HepG2 (cell line): ENCODE data around the gene NT5DC1. TPM values are rescaled to one million over a fixed set of nuclear protein-coding genes. Genes with fewer than 3 reads are reported as not detected.

Experiments
- ATF5 ChIP-seq: sonication (generic); formaldehyde crosslinking; IDR thresholded peaks from 2 replicates; pipeline ENCODE4 v1.4.0; 2020; ENCODE audit warnings: mild to moderate bottlenecking, low read depth, missing genetic modification reagents
- CCDC6 ChIP-seq: sonication (generic); formaldehyde crosslinking; IDR thresholded peaks from 2 replicates; pipeline ENCODE4 v1.8.1; 2022; ENCODE audit warnings: mild to moderate bottlenecking, missing genetic modification reagents, moderate library complexity
- CENPBD1 ChIP-seq: sonication (generic); formaldehyde crosslinking; IDR thresholded peaks from 2 replicates; pipeline ENCODE4 v1.8.0; 2022; ENCODE audit warnings: missing genetic modification reagents, low read depth, mild to moderate bottlenecking, borderline replicate concordance
- CREBL2 ChIP-seq: sonication (generic); formaldehyde crosslinking; IDR thresholded peaks from 2 replicates; pipeline ENCODE4 v1.8.1; 2023; ENCODE audit warnings: missing genetic modification reagents, mild to moderate bottlenecking, borderline replicate concordance
- HMG20B ChIP-seq: conservative IDR thresholded peaks from 2 replicates; pipeline ENCODE4 v1.6.1; 2016; ENCODE audit warnings: missing genetic modification reagents, missing compliant biosample characterization
- HMGA1 ChIP-seq: sonication (generic); formaldehyde crosslinking; conservative IDR thresholded peaks from 2 replicates; pipeline ENCODE4 v1.4.0; 2020; ENCODE audit warnings: missing genetic modification reagents
- HMGXB4 ChIP-seq, 2 experiments: sonication (generic) in 1 of 2; formaldehyde crosslinking in 1 of 2; IDR thresholded peaks; 2 replicates each; pipeline versions ENCODE4 v1.4.0 to v1.6.1; 2018 to 2020; ENCODE audit warnings: missing genetic modification reagents in 2 of 2, borderline replicate concordance in 1 of 2, low read depth in 1 of 2, mild to moderate bottlenecking in 1 of 2, missing biosample characterization in 1 of 2
- HNF4G ChIP-seq, 2 experiments: sonication (generic) in 1 of 2; formaldehyde crosslinking in 1 of 2; IDR thresholded peaks; 2 replicates each; pipeline versions ENCODE4 v1.4.0 to v1.6.1; 2011 to 2020; ENCODE audit warnings: borderline replicate concordance in 2 of 2, low read depth in 2 of 2, mild to moderate bottlenecking in 2 of 2, low read length in 1 of 2, missing genetic modification reagents in 1 of 2, moderate library complexity in 1 of 2
- MAFF ChIP-seq: IDR thresholded peaks from 2 replicates; pipeline ENCODE4 v1.6.1; 2011; ENCODE audit warnings: low read depth, low read length, improper control_type of control experiment
- NFAT5 ChIP-seq: sonication (generic); formaldehyde crosslinking; IDR thresholded peaks from 2 replicates; pipeline ENCODE4 v1.4.0; 2020; ENCODE audit warnings: missing genetic modification reagents
- RFX1 ChIP-seq: fragments of 450-650 bp; IDR thresholded peaks from 2 replicates; pipeline ENCODE4 v1.6.1; 2017
- SP2 ChIP-seq: sonication (generic); formaldehyde crosslinking; IDR thresholded peaks from 2 replicates; pipeline ENCODE4 v1.5.1; 2020; ENCODE audit warnings: mild to moderate bottlenecking, missing genetic modification reagents
- ZNF367 ChIP-seq: sonication (generic); formaldehyde crosslinking; IDR thresholded peaks from 2 replicates; pipeline ENCODE4 v1.4.0; 2020; ENCODE audit warnings: missing genetic modification reagents, borderline replicate concordance
- ZNF564 ChIP-seq: sonication (generic); formaldehyde crosslinking; IDR thresholded peaks from 2 replicates; pipeline ENCODE4 v1.8.1; 2023; ENCODE audit warnings: mild to moderate bottlenecking, missing genetic modification reagents
- ZNF570 ChIP-seq: sonication (generic); formaldehyde crosslinking; IDR thresholded peaks from 2 replicates; pipeline ENCODE4 v1.4.0; 2020; ENCODE audit warnings: mild to moderate bottlenecking, missing genetic modification reagents, borderline replicate concordance
- polyA plus RNA-seq, 8 experiments: library from polyadenylated mRNA; depleted of rRNA in 3 of 8; stranded (reverse) in 7 of 8; unstranded in 1 of 8; fragments of >200 nt; fragmentation: Illumina TruSeq in 4 of 8; extraction: Trizol in 4 of 8; gene quantifications; 2 replicates each; pipeline versions ENCODE4 v1.2.1 to v1.2.3, GENCODE V29; 2011 to 2016; ENCODE audit warnings: low read depth in 4 of 8, missing spikeins in 1 of 8, mixed read lengths in 1 of 8; ENCODE audit not compliant: insufficient read depth in 1 of 8
- total RNA-seq, 5 experiments: library from RNA; depleted of rRNA; stranded (reverse); fragments of >200 nt; fragmentation: Illumina TruSeq; extraction: Trizol; gene quantifications; 2 replicates each; pipeline ENCODE4 v1.2.3, GENCODE V29; 2016; ENCODE audit warnings: low read depth in 1 of 5

NT5DC1 gene
- total and polyA plus RNA-seq, 2 of the 13 experiments (the other 11 are each of a cell fraction or from before 2014, with no cell fraction given) = 27.0 to 56.1 TPM

- TF ChIP-seq ATF5 (CRISPR knock-in tag) (no peak), RFX1 (no peak), SP2 (CRISPR knock-in tag) (no peak), HMGXB4 (CRISPR knock-in tag; IDR thresholded peaks at IDR 0.05; ENCODE audit: borderline replicate concordance in 1 of 2, low read depth in 1 of 2) (no peak), MAFF (no peak), HMG20B (no peak), ZNF367 (CRISPR knock-in tag) (no peak), CENPBD1 (no peak), CREBL2 (no peak), HNF4G (IDR thresholded peaks at IDR 0.05; ENCODE audit: borderline replicate concordance, low read depth, low read length) (no peak), HNF4G (CRISPR knock-in tag; IDR thresholded peaks at IDR 0.05; ENCODE audit: borderline replicate concordance, low read depth) (no peak), ZNF564 (CRISPR knock-in tag) (no peak), ZNF570 (CRISPR knock-in tag) (no peak), CCDC6 (CRISPR knock-in tag) (no peak), HMGA1 (no peak), NFAT5 (CRISPR knock-in tag) (no peak)
These were observed 15.1 kb downstream of the NT5DC1 start (continued) for GRCh38 chr6:116115781-116116180.
